KOPT-K1 (cell line): ENCODE measurements around the gene LSAMP.

Source experiments
- H3K27ac ChIP-seq: fragments of 200-600 bp; sonication (generic); 2 replicates; pipeline ENCODE4 v1.5.1; 2016; ENCODE audit warnings: antibody characterized with exemption, mild to moderate bottlenecking, low read depth, low read length; ENCODE audit not compliant: poor library complexity, severe bottlenecking
- H3K36me3 ChIP-seq: fragments of 200-600 bp; sonication (generic); 2 replicates; pipeline ENCODE4 v1.5.1; 2017; ENCODE audit warnings: antibody characterized with exemption, mild to moderate bottlenecking, low read length, moderate library complexity; ENCODE audit not compliant: insufficient read depth
- H3K9me3 ChIP-seq: fragments of 200-600 bp; sonication (generic); 2 replicates; pipeline ENCODE4 v1.5.1; 2017; ENCODE audit warnings: antibody characterized with exemption, low read length, mild to moderate bottlenecking; ENCODE audit not compliant: insufficient read depth, poor library complexity, severe bottlenecking

Gene LSAMP

GRCh38 chr3:115913069-115913686 is 532.1 kb downstream of the LSAMP start:
- H3K27ac ChIP-seq, result no peak overlapping the region

GRCh38 chr3:115912372-115912771 is 532.9 kb downstream of the LSAMP start:
- Histone ChIP-seq H3K27ac (no peak overlapping the region), H3K36me3 (no peaks in the 10 kb centered on the region)

More at GRCh38 chr3:115913069-115913686, 532.1 kb downstream of the LSAMP start:
- no peaks in the 10 kb centered on the region for H3K36me3 ChIP-seq
- no peaks in the 10 kb centered on the region for H3K9me3 ChIP-seq

GRCh38 chr3:115905871-115906270 is 539.4 kb downstream of the LSAMP start:
- H3K36me3 ChIP-seq, result no peaks in the 10 kb centered on the region
- no peaks in the 10 kb centered on the region for H3K9me3 ChIP-seq
- no peak overlapping the region for H3K27ac ChIP-seq

More at GRCh38 chr3:115912372-115912771, 532.9 kb downstream of the LSAMP start:
- no peaks in the 10 kb centered on the region for H3K9me3 ChIP-seq

- Histone ChIP-seq H3K27ac (no peak overlapping the region), H3K9me3 (no peaks in the 10 kb centered on the region), H3K36me3 (no peaks in the 10 kb centered on the region)
These were observed 541.4 kb downstream of the LSAMP start for GRCh38 chr3:115903843-115904242.

GRCh38 chr3:115901008-115901407 is 544.3 kb downstream of the LSAMP start:
- H3K27ac ChIP-seq, result no peak overlapping the region
- no peaks in the 10 kb centered on the region for H3K9me3 ChIP-seq
- H3K36me3 ChIP-seq, result no peaks in the 10 kb centered on the region

GRCh38 chr3:115899535-115899934 is 545.8 kb downstream of the LSAMP start:
- Histone ChIP-seq H3K36me3 (no peaks in the 10 kb centered on the region), H3K27ac (no peak overlapping the region), H3K9me3 (no peaks in the 10 kb centered on the region)

GRCh38 chr3:115898656-115899410 is 546.5 kb downstream of the LSAMP start:
- no peak overlapping the region for H3K27ac ChIP-seq
- no peaks in the 10 kb centered on the region for H3K9me3 ChIP-seq
- H3K36me3 ChIP-seq, result no peaks in the 10 kb centered on the region

GRCh38 chr3:115891006-115891636 is 554.2 kb downstream of the LSAMP start:
- no peaks in the 10 kb centered on the region for H3K9me3 ChIP-seq
- no peak overlapping the region for H3K27ac ChIP-seq
- H3K36me3 ChIP-seq, result no peaks in the 10 kb centered on the region

GRCh38 chr3:115890579-115890978 is 554.7 kb downstream of the LSAMP start:
- Histone ChIP-seq H3K27ac (no peak overlapping the region), H3K36me3 (no peaks in the 10 kb centered on the region), H3K9me3 (no peaks in the 10 kb centered on the region)

GRCh38 chr3:115885621-115886020 is 559.7 kb downstream of the LSAMP start:
- H3K9me3 ChIP-seq, result no peaks in the 10 kb centered on the region
- no peaks in the 10 kb centered on the region for H3K36me3 ChIP-seq
- no peak overlapping the region for H3K27ac ChIP-seq

- Histone ChIP-seq H3K36me3 (no peaks in the 10 kb centered on the region), H3K9me3 (no peaks in the 10 kb centered on the region), H3K27ac (no peak overlapping the region)
These were observed 567.7 kb downstream of the LSAMP start for GRCh38 chr3:115877615-115877899.

GRCh38 chr3:115876876-115877614 is 568.2 kb downstream of the LSAMP start:
- Histone ChIP-seq H3K27ac (no peak overlapping the region), H3K36me3 (no peaks in the 10 kb centered on the region), H3K9me3 (no peaks in the 10 kb centered on the region)

- Histone ChIP-seq H3K9me3 (no peaks in the 10 kb centered on the region), H3K36me3 (no peaks in the 10 kb centered on the region), H3K27ac (no peak overlapping the region)
These were observed 569.8 kb downstream of the LSAMP start for GRCh38 chr3:115875460-115875859.

- Histone ChIP-seq H3K9me3 (no peaks in the 10 kb centered on the region), H3K27ac (no peak overlapping the region), H3K36me3 (no peaks in the 10 kb centered on the region)
These were observed 573.6 kb downstream of the LSAMP start for GRCh38 chr3:115871735-115872134.

- H3K9me3 ChIP-seq, result no peaks in the 10 kb centered on the region
- no peaks in the 10 kb centered on the region for H3K36me3 ChIP-seq
- no peak overlapping the region for H3K27ac ChIP-seq
These were observed 580.4 kb downstream of the LSAMP start for GRCh38 chr3:115864911-115865310.
